GM19043 (cell line): ENCODE results near the gene TEAD3.
"Not testable (repeated sequence)": the region's sequence is repeated elsewhere in the genome, so short reads cannot be mapped to it uniquely, and the experiment has no call there.

Experiments
- ATAC-seq: cut with Tn5 transposase; IDR thresholded peaks from one replicate; pipeline ENCODE4 v1.9.1; 2021; ENCODE audit warnings: low read depth; ENCODE audit not compliant: unreplicated experiment

The TEAD3 gene

GRCh38 chr6:35452183-35453090 lies 44.4 kb downstream of the TEAD3 start, which contains the start of gene FANCE:
Gene FANCE, plus strand, starts transcription at chr6:35452338. Its CDS starts 208 bp downstream, at chr6:35452546.
- ATAC-seq: peak; percentile 89

GRCh38 chr6:35451354-35452182 lies 45.3 kb downstream of the TEAD3 start:
- ATAC-seq: no peak

GRCh38 chr6:35449287-35449881 lies 47.5 kb downstream of the TEAD3 start:
- ATAC-seq: no peak

- no peak for ATAC-seq
Measured at GRCh38 chr6:35448191-35448590, 48.7 kb downstream of the TEAD3 start.

- ATAC-seq: no peak
Measured at GRCh38 chr6:35445691-35446090, 51.2 kb downstream of the TEAD3 start.

- ATAC-seq: no peak
Measured at GRCh38 chr6:35443341-35444030, 53.4 kb downstream of the TEAD3 start.

GRCh38 chr6:35442693-35443092 lies 54.2 kb downstream of the TEAD3 start:
- no peak for ATAC-seq

GRCh38 chr6:35441642-35442041 lies 55.2 kb downstream of the TEAD3 start:
- no peak for ATAC-seq

GRCh38 chr6:35441205-35441604 lies 55.7 kb downstream of the TEAD3 start:
- no peak for ATAC-seq

GRCh38 chr6:35439308-35439707 lies 57.6 kb downstream of the TEAD3 start:
- ATAC-seq: no peak

GRCh38 chr6:35438378-35439065 lies 58.4 kb downstream of the TEAD3 start:
- ATAC-seq: not testable (repeated sequence)

- no peak for ATAC-seq
Measured at GRCh38 chr6:35436071-35436857, 60.6 kb downstream of the TEAD3 start.

GRCh38 chr6:35435074-35435837 lies 61.6 kb downstream of the TEAD3 start:
- no peak for ATAC-seq

GRCh38 chr6:35432702-35433101 lies 64.2 kb downstream of the TEAD3 start:
- ATAC-seq: not testable (repeated sequence)

- ATAC-seq: no peak
Measured at GRCh38 chr6:35432291-35432690, 64.6 kb downstream of the TEAD3 start.

- no peak for ATAC-seq
Measured at GRCh38 chr6:35429463-35429862, 67.4 kb downstream of the TEAD3 start.

GRCh38 chr6:35428421-35429149 lies 68.3 kb downstream of the TEAD3 start:
- no peak for ATAC-seq
